Trophoblast cell (in vitro differentiated cells and primary cell): Measurements from ENCODE around the gene KCNAB2.

Source experiments
- DNase-seq, 2 donors: peaks; one replicate each; pipeline ENCODE4 v3.0.0-alpha.2; 2016
- H2AFZ ChIP-seq: 2 replicates; pipeline ENCODE4 v1.6.1; 2013; ENCODE audit warnings: low read length, moderate library complexity, mild to moderate bottlenecking; ENCODE audit not compliant: insufficient read depth, poor library complexity
- H2AK5ac ChIP-seq: 2 replicates; pipeline ENCODE4 v1.6.1; 2013; ENCODE audit warnings: mild to moderate bottlenecking, low read length
- H2BK120ac ChIP-seq: 2 replicates; pipeline ENCODE4 v1.6.1; 2013; ENCODE audit warnings: low read length, mild to moderate bottlenecking, moderate library complexity; ENCODE audit not compliant: insufficient read depth, poor library complexity
- H2BK12ac ChIP-seq: 2 replicates; pipeline ENCODE4 v1.6.1; 2013; ENCODE audit warnings: mild to moderate bottlenecking, low read length, moderate library complexity
- H2BK5ac ChIP-seq: 2 replicates; pipeline ENCODE4 v1.6.1; 2013; ENCODE audit warnings: low read length, low read depth, moderate library complexity, mild to moderate bottlenecking; ENCODE audit not compliant: poor library complexity
- H3K14ac ChIP-seq: 2 replicates; pipeline ENCODE4 v1.6.1; 2013; ENCODE audit warnings: mild to moderate bottlenecking, low read length
- H3K18ac ChIP-seq: 2 replicates; pipeline ENCODE4 v1.6.1; 2013; ENCODE audit warnings: mild to moderate bottlenecking, low read length
- H3K23ac ChIP-seq: 2 replicates; pipeline ENCODE4 v1.6.1; 2013; ENCODE audit warnings: low read length
- H3K27ac ChIP-seq: 2 replicates; pipeline ENCODE4 v1.5.1; 2013; ENCODE audit warnings: low read depth, mild to moderate bottlenecking, inconsistent platforms, low read length, moderate library complexity
- H3K27me3 ChIP-seq: 2 replicates; pipeline ENCODE4 v1.6.1; 2013; ENCODE audit warnings: inconsistent platforms, mild to moderate bottlenecking, low read length, moderate library complexity; ENCODE audit not compliant: insufficient read depth
- H3K36me3 ChIP-seq, 2 experiments: 1 replicate in 1 of 2; 2 replicates in 1 of 2; pipeline ENCODE4 v1.6.1; 2013; ENCODE audit warnings: low read length in 2 of 2, mild to moderate bottlenecking in 2 of 2, moderate library complexity in 1 of 2; ENCODE audit not compliant: insufficient read depth in 2 of 2, control insufficient read depth in 1 of 2
- H3K4ac ChIP-seq: 2 replicates; pipeline ENCODE4 v1.6.1; 2013; ENCODE audit warnings: low read depth, mild to moderate bottlenecking, low read length, moderate library complexity
- H3K4me1 ChIP-seq, 2 experiments: 1 replicate in 1 of 2; 2 replicates in 1 of 2; pipeline ENCODE4 v1.6.1; 2013; ENCODE audit warnings: low read length in 2 of 2, mild to moderate bottlenecking in 2 of 2, moderate library complexity in 1 of 2; ENCODE audit not compliant: insufficient read depth in 2 of 2, control insufficient read depth in 1 of 2
- H3K4me2 ChIP-seq: 2 replicates; pipeline ENCODE4 v1.6.1; 2013; ENCODE audit warnings: inconsistent platforms, mild to moderate bottlenecking, low read length, moderate library complexity
- H3K4me3 ChIP-seq: 2 replicates; pipeline ENCODE4 v1.5.1; 2013; ENCODE audit warnings: mild to moderate bottlenecking, low read depth, low read length, inconsistent platforms
- H3K79me1 ChIP-seq: one replicate; pipeline ENCODE4 v1.6.1; 2013; ENCODE audit warnings: low read length
- H3K79me2 ChIP-seq: 2 replicates; pipeline ENCODE4 v1.6.1; 2013; ENCODE audit warnings: low read length, mild to moderate bottlenecking; ENCODE audit not compliant: control insufficient read depth, insufficient read depth, poor library complexity
- H3K9ac ChIP-seq: 2 replicates; pipeline ENCODE4 v1.6.1; 2013; ENCODE audit warnings: mild to moderate bottlenecking, low read length
- H3K9me3 ChIP-seq: 2 replicates; pipeline ENCODE4 v1.6.1; 2013; ENCODE audit warnings: low read depth, mild to moderate bottlenecking, control low read depth, inconsistent platforms, low read length; ENCODE audit not compliant: insufficient read depth
- H4K12ac ChIP-seq: 2 replicates; pipeline ENCODE4 v1.6.1; 2013; ENCODE audit warnings: low read depth, mild to moderate bottlenecking, low read length, moderate library complexity
- H4K8ac ChIP-seq: 2 replicates; pipeline ENCODE4 v1.6.1; 2013; ENCODE audit warnings: low read depth, mild to moderate bottlenecking, low read length, moderate library complexity
- H4K91ac ChIP-seq: one replicate; pipeline ENCODE4 v1.6.1; 2013; ENCODE audit warnings: low read depth, mild to moderate bottlenecking, low read length, moderate library complexity
- WGBS: extraction: QIAGEN DNeasy Blood & Tissue Kit; methylation state at CpG from one replicate; pipeline ENCODE4 v1.1.7; 2013; ENCODE audit warnings: missing lambda C conversion rate; ENCODE audit not compliant: insufficient read length, insufficient coverage; ENCODE audit errors: extremely low coverage; 5-methylcytosine and 5-hydroxymethylcytosine counted together

Gene KCNAB2

DNA sequence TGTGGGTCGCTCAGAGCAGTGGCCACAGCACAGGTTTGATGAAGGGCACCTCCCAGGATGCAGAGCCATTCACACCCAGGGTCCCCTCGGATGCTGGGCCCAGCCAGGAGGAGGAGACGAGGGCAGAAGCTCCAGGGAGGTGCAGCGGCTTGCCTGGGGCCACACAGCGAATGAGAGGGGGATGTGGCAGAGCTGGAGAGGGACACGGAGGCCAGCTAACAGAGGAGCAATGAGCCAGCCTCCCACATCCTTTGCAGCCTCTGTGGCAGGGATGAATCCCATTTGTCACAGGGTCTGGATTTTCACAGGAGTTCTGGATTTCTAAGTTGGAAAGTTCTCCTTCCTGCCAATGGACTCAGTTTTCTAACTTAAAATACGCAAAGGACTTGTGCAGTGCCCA, 98.5 kb downstream of the KCNAB2 start:
- WGBS, result no CpG with 5 or more reads among the region's 7 CpGs
- Histone ChIP-seq H2BK120ac (no peak overlapping the region), H3K9ac (no peak overlapping the region), H2AK5ac (no peak overlapping the region), H2BK5ac (no peak overlapping the region), H3K4me3 (no peak overlapping the region), H3K79me2 (no peaks in the 10 kb centered on the region), H3K27ac (no peak overlapping the region), H3K14ac (no peak overlapping the region), H3K18ac (no peak overlapping the region), H4K91ac (no peak overlapping the region), H4K8ac (no peak overlapping the region), H3K4me1 (peaks cover 0 to 5% of the 10 kb centered on the region in 2 experiments), H3K36me3 (no peaks in the 10 kb centered on the region), H3K27me3 (peaks cover 2% of the 10 kb centered on the region), H3K4me2 (no peak overlapping the region), H3K79me1 (no peaks in the 10 kb centered on the region), H4K12ac (no peak overlapping the region), H2AFZ (no peak overlapping the region), H2BK12ac (no peak overlapping the region), H3K23ac (no peak overlapping the region), H3K4ac (no peak overlapping the region), H3K9me3 (peaks cover 2% of the 10 kb centered on the region)
- DNase-seq, result no peak

DNA sequence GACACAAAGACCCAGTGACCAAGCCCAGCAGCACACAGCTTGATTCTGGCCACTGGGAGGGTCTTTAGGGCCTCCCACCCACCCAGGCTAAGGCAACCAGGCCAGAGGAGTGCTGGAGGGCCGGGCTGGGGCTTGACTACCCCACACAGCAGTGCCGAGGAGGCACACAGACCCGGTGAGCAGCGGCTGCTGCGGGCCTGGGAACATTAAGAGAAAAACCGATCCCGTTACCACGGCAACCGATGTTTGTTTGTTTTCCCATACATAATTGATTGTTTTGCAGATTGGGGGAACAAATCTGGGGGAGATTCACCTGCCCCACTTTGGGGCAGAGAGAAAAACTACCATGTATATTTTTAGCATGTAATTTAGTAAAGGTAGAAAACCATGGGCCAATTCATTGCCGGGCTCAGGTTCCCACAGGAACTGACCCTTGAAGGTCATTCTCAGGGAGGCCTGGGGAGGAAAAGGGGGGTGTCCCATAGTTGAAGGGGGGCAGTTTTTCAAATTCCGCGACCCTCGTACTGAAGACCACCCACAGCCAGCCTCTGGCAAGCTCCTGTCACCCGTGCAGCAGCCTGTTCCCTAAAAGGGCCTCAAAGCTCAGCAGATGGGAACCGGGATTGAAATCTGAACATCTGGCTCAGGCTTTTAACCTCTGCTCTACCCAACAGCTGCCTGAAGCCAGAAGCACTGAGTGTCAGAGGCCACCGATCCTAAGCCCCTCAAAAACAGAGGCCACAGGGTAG, 99.1 kb downstream of the KCNAB2 start:
- WGBS, result no CpG with 5 or more reads among the region's 16 CpGs
- H3K4ac ChIP-seq, result no peak overlapping the region
- no peak overlapping the region for H2BK12ac ChIP-seq
- peaks cover 2% of the 10 kb centered on the region for H3K9me3 ChIP-seq
- no peak overlapping the region for H4K8ac ChIP-seq
- peaks cover 2% of the 10 kb centered on the region for H3K27me3 ChIP-seq
- no peak overlapping the region for H4K91ac ChIP-seq
- H4K12ac ChIP-seq, result no peak overlapping the region
- H3K4me1 ChIP-seq, result peaks cover 0 to 5% of the 10 kb centered on the region in 2 experiments
- H2AFZ ChIP-seq, result no peak overlapping the region
- no peak overlapping the region for H3K14ac ChIP-seq
- no peak overlapping the region for H3K23ac ChIP-seq
- no peaks in the 10 kb centered on the region for H3K79me2 ChIP-seq
- no peak overlapping the region for H2BK5ac ChIP-seq
- no peak overlapping the region for H3K9ac ChIP-seq
- H3K36me3 ChIP-seq, result no peaks in the 10 kb centered on the region
- H2BK120ac ChIP-seq, result no peak overlapping the region
- H3K4me2 ChIP-seq, result no peak overlapping the region
- DNase-seq, result no peak
- no peak overlapping the region for H3K18ac ChIP-seq
- H3K4me3 ChIP-seq, result no peak overlapping the region
- no peak overlapping the region for H2AK5ac ChIP-seq
- H3K79me1 ChIP-seq, result no peaks in the 10 kb centered on the region
- H3K27ac ChIP-seq, result no peak overlapping the region

DNA sequence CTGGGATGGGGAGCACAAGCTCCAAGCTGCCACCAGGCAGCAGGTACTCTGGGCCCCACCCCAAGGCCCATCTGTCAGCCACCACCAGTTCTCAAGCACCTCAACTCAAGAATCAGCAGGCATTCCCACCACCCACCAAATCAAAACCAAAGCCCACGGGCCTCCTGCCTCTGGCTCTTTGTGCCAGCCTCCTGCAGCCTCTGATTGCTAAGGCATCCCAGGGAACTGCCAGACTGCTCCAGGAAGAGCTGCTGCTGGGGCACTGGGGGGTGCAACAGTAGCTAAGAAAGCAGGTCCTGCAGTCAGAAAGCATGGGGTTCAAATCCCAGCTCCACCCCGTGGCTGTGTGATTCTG, 99.7 kb downstream of the KCNAB2 start:
- no peak for DNase-seq
- no peak overlapping the region for H4K91ac ChIP-seq
- no peaks in the 10 kb centered on the region for H3K79me2 ChIP-seq
- peaks cover 0 to 5% of the 10 kb centered on the region in 2 experiments for H3K4me1 ChIP-seq
- no peak overlapping the region for H2AFZ ChIP-seq
- no peak overlapping the region for H4K8ac ChIP-seq
- H3K14ac ChIP-seq, result no peak overlapping the region
- H3K36me3 ChIP-seq, result no peaks in the 10 kb centered on the region
- H3K23ac ChIP-seq, result no peak overlapping the region
- no peak overlapping the region for H3K4me2 ChIP-seq
- H4K12ac ChIP-seq, result no peak overlapping the region
- H2BK12ac ChIP-seq, result no peak overlapping the region
- no peak overlapping the region for H3K27ac ChIP-seq
- H3K4me3 ChIP-seq, result no peak overlapping the region
- H3K9ac ChIP-seq, result no peak overlapping the region
- WGBS, result no CpG with 5 or more reads among the region's 2 CpGs
- H2BK120ac ChIP-seq, result no peak overlapping the region
- peaks cover 2% of the 10 kb centered on the region for H3K9me3 ChIP-seq
- H3K79me1 ChIP-seq, result no peaks in the 10 kb centered on the region
- H2BK5ac ChIP-seq, result no peak overlapping the region
- H2AK5ac ChIP-seq, result no peak overlapping the region
- H3K4ac ChIP-seq, result no peak overlapping the region
- H3K18ac ChIP-seq, result no peak overlapping the region
- peaks cover 2% of the 10 kb centered on the region for H3K27me3 ChIP-seq

GRCh38 chr1:6145864-6146410, 100.2 kb downstream of the KCNAB2 start:
- Histone ChIP-seq H2BK5ac (no peak overlapping the region), H4K12ac (no peak overlapping the region), H2AFZ (no peak overlapping the region), H2AK5ac (no peak overlapping the region), H3K9me3 (peaks cover 2% of the 10 kb centered on the region), H2BK12ac (no peak overlapping the region), H3K36me3 (no peaks in the 10 kb centered on the region), H3K79me2 (no peaks in the 10 kb centered on the region), H3K79me1 (no peaks in the 10 kb centered on the region), H3K4ac (no peak overlapping the region), H3K14ac (no peak overlapping the region), H3K9ac (no peak overlapping the region), H3K4me3 (no peak overlapping the region), H2BK120ac (no peak overlapping the region), H4K8ac (no peak overlapping the region), H3K4me2 (no peak overlapping the region), H3K27me3 (peaks cover 2% of the 10 kb centered on the region), H3K27ac (no peak overlapping the region), H3K18ac (no peak overlapping the region), H3K4me1 (peaks cover 0 to 5% of the 10 kb centered on the region in 2 experiments), H3K23ac (no peak overlapping the region), H4K91ac (no peak overlapping the region)
- DNase-seq, result no peak
- WGBS, result no CpG with 5 or more reads among the region's 24 CpGs
